Adrenal gland (tissue), 12 donors: Measurements from ENCODE around the gene DUSP7. TPM values are rescaled to one million over a fixed set of nuclear protein-coding genes. Genes with fewer than 3 reads are reported as not detected.
A peak's percentile ranks its signal among the peaks of the same experiment; 100 is the strongest.

ENCODE experiments used
- DNase-seq, 7 donors: peaks; one replicate each; pipeline ENCODE4 v3.0.0-alpha.2; 2019 to 2020
- H3K27ac ChIP-seq, 5 donors: fragments of 200-600 bp; sonication (generic) in 4 of 5; 1 replicate in 3 of 5; 2 replicates in 2 of 5; pipeline versions ENCODE4 v1.5.1 to v1.8.0; 2016 to 2020; ENCODE audit warnings: mild to moderate bottlenecking in 1 of 5
- H3K27me3 ChIP-seq: fragments of 200-600 bp; 2 replicates; pipeline ENCODE4 v1.8.0; 2021
- H3K36me3 ChIP-seq, 2 donors: fragments of 200-600 bp; replicated peaks in 1 of 2; 1 replicate in 1 of 2; 2 replicates in 1 of 2; pipeline versions ENCODE4 v1.5.1 to v1.8.0; 2018 to 2022
- H3K4me1 ChIP-seq, 2 donors: fragments of 200-600 bp; replicated peaks in 1 of 2; 1 replicate in 1 of 2; 2 replicates in 1 of 2; pipeline versions ENCODE4 v1.5.1 to v1.8.0; 2018 to 2021
- H3K4me3 ChIP-seq, 4 donors: fragments of 200-600 bp; sonication (generic) in 3 of 4; one replicate each; pipeline ENCODE4 v1.5.1; 2016 to 2018
- H3K9me3 ChIP-seq, 3 donors: fragments of 200-600 bp; sonication (generic) in 1 of 3; replicated peaks in 1 of 3; 1 replicate in 2 of 3; 2 replicates in 1 of 3; pipeline versions ENCODE4 v1.5.1 to v1.8.0; 2016 to 2021
- CTCF ChIP-seq, 6 experiments: fragments of 450-650 bp in 4 of 6; fragments of 200-600 bp in 2 of 6; sonication (generic) in 1 of 6; IDR thresholded peaks; 1 replicate in 5 of 6; 2 replicates in 1 of 6; pipeline versions ENCODE4 v1.5.1 to v1.8.0; 2016 to 2021; ENCODE audit warnings: antibody characterized with exemption in 6 of 6, mild to moderate bottlenecking in 2 of 6, moderate library complexity in 1 of 6
- POLR2A ChIP-seq, 2 donors: fragments of 450-650 bp; IDR thresholded peaks; one replicate each; pipeline ENCODE4 v1.6.1; 2017; ENCODE audit warnings: antibody characterized with exemption in 2 of 2, mild to moderate bottlenecking in 2 of 2, moderate library complexity in 1 of 2
- WGBS, 4 donors: extraction: QIAGEN DNeasy Blood & Tissue Kit in 2 of 4; methylation state at CpG; one replicate each; pipeline versions ENCODE4 v1.1.5 to v1.1.7; 2013 to 2017; 5-methylcytosine and 5-hydroxymethylcytosine counted together
- intact Hi-C, 2 donors: fragments of 100-400 bp; cut with DNase I; formaldehyde crosslinking; loops; one replicate each; pipeline versions ENCODE4 v1.14.1 to v1.15.0; 2022 to 2023
- polyA plus RNA-seq, 3 donors: library from polyadenylated mRNA; stranded (reverse); fragments of 200-250 nt in 2 of 3; fragments of 350-450 nt in 1 of 3; fragmentation: Illumina TruSeq in 1 of 3; extraction: RNeasy Lipid Tissue Mini Kit (QIAGEN cat#74804) in 1 of 3; gene quantifications; one replicate each; pipeline ENCODE4 v1.2.3, GENCODE V29; 2013 to 2014
- total RNA-seq, 9 donors: library from RNA; depleted of rRNA in 4 of 9; stranded (reverse); fragments of >200 nt in 4 of 9; fragments of 120-200 nt in 1 of 9; fragmentation: NEBNext Ultra II Directional in 1 of 9; extraction: Animal tissue kit (Norgen Biotek cat#: 25700) in 1 of 9; gene quantifications; one replicate each; pipeline versions ENCODE4 v1.1.0 to v1.2.4, GENCODE V29; 2013 to 2023
- donor health status: healthy with polysubstance abuse.
- donor health status: Bipolar disorder and iron deficiency.
- donor health status: DM: yes; HTN: yes; CAD: no.
- donor health status: DM: no; HTN: no; CAD: no.
- donor health status: DM: no; HTN: no; CAD: no.
- donor health status: DM: yes; HTN: yes; CAD: no.

DUSP7 gene
- total and polyA plus RNA-seq, 12 donors: 5.5 to 35.0 (median 14.4) TPM

- WGBS, 4 donors: 10 to 22% (median 13%) methylated on average over 7 to 15 of the region's 15 CpGs
- no peaks in the 10 kb centered on the region for H3K27me3 ChIP-seq
- intact Hi-C loops: no loop called here
Observed at GRCh38 chr3:52005571-52005986, 50.8 kb downstream of the DUSP7 start.

GRCh38 chr3:52004906-52005395 is 51.4 kb downstream of the DUSP7 start:
- TF ChIP-seq CTCF (IDR thresholded peaks at IDR 0.05): no peak
- TF ChIP-seq POLR2A (IDR thresholded peaks at IDR 0.05): no peak
- no peak for DNase-seq
- no peaks in the 10 kb centered on the region for H3K27me3 ChIP-seq
- H3K27ac ChIP-seq: peak overlapping the region in 2 of 5 donors; percentile 56 to 64
- WGBS, 4 donors: 73 to 90% (median 79%) methylated on average over 2 to 4 of the region's 4 CpGs
- peaks cover 0 to 27% of the 10 kb centered on the region in 2 donors for H3K4me1 ChIP-seq
- no peaks in the 10 kb centered on the region for H3K9me3 ChIP-seq
- intact Hi-C loops: loop anchor here (5.0 kb wide), 3 partner anchors 47 to 117 kb away; partner anchors contain the start of gene DUSP7 (in 1 of the 2)
- no peaks in the 10 kb centered on the region for H3K36me3 ChIP-seq
- H3K4me3 ChIP-seq: no peak overlapping the region

More at GRCh38 chr3:52005571-52005986, 50.8 kb downstream of the DUSP7 start:
- H3K27ac ChIP-seq: peak overlapping the region in 2 of 5 donors; percentile 56 to 64
- TF ChIP-seq CTCF (IDR thresholded peaks at IDR 0.05) (no peak), POLR2A (IDR thresholded peaks at IDR 0.05) (no peak)
- peak in 4 of 7 donors; percentile 54 to 88 (median 62) for DNase-seq
- H3K9me3 ChIP-seq: no peaks in the 10 kb centered on the region
- H3K4me1 ChIP-seq: peaks cover 0 to 27% of the 10 kb centered on the region in 2 donors
- no peaks in the 10 kb centered on the region for H3K36me3 ChIP-seq
- no peak overlapping the region for H3K4me3 ChIP-seq

- TF ChIP-seq CTCF (IDR thresholded peaks at IDR 0.05) (peak in 4 of 6 experiments; percentile 34 to 63 (median 48)), POLR2A (IDR thresholded peaks at IDR 0.05) (no peak)
- WGBS, 4 donors: 65 to 70% (median 66%) methylated on average over 11 to 16 of the region's 16 CpGs
- intact Hi-C loops: loop anchor here (5.0 kb wide), 3 partner anchors 48 to 118 kb away; partner anchors contain the start of gene DUSP7 (in 1 of the 2)
- DNase-seq: peak in 3 of 7 donors; percentile 33 to 75 (median 51)
- Histone ChIP-seq H3K27ac (peak overlapping the region in 2 of 5 donors; percentile 56 to 64), H3K27me3 (no peaks in the 10 kb centered on the region), H3K4me1 (peaks cover 0 to 27% of the 10 kb centered on the region in 2 donors), H3K36me3 (no peaks in the 10 kb centered on the region), H3K4me3 (no peak overlapping the region), H3K9me3 (no peaks in the 10 kb centered on the region)
Observed at GRCh38 chr3:52004163-52004787, 52.1 kb downstream of the DUSP7 start.

- intact Hi-C loops: loop anchor here (5.0 kb wide), 3 partner anchors 50 to 120 kb away; partner anchors contain the start of gene DUSP7 (in 1 of the 2)
- Histone ChIP-seq H3K27me3 (no peaks in the 10 kb centered on the region), H3K9me3 (no peaks in the 10 kb centered on the region), H3K27ac (no peak overlapping the region), H3K36me3 (no peaks in the 10 kb centered on the region), H3K4me1 (peaks cover 0 to 27% of the 10 kb centered on the region in 2 donors), H3K4me3 (no peak overlapping the region)
- TF ChIP-seq CTCF (IDR thresholded peaks at IDR 0.05) (no peak), POLR2A (IDR thresholded peaks at IDR 0.05) (no peak)
- DNase-seq: no peak
- 76 to 79% (median 77%) methylated on average over 6 of the region's 6 CpGs for WGBS, 4 donors
Observed at GRCh38 chr3:52002748-52003147, 53.6 kb downstream of the DUSP7 start.
